CD14-positive monocyte (primary cell): ENCODE data around the gene DCAF8L2. TPM values are rescaled to one million over a fixed set of nuclear protein-coding genes. Genes with fewer than 3 reads are reported as not detected.

Experiments
- DNase-seq, 3 donors: peaks; one replicate each; pipeline ENCODE4 v3.0.0-alpha.2; 2011 to 2022
- H2AFZ ChIP-seq: 2 replicates; pipeline ENCODE4 v1.6.0; 2012; ENCODE audit warnings: mild to moderate bottlenecking, low read depth, low read length, inconsistent platforms; ENCODE audit not compliant: insufficient read depth, poor library complexity, severe bottlenecking
- H3K27ac ChIP-seq, 2 donors: 1 replicate in 1 of 2; 2 replicates in 1 of 2; pipeline ENCODE4 v1.5.1; 2012 to 2013; ENCODE audit warnings: low read length in 2 of 2, control low read depth in 1 of 2, inconsistent platforms in 1 of 2, low read depth in 1 of 2, mild to moderate bottlenecking in 1 of 2
- H3K27me3 ChIP-seq, 2 donors: one replicate each; pipeline versions ENCODE4 v1.6.0 to v1.6.1; 2011 to 2013; ENCODE audit warnings: low read length in 2 of 2; ENCODE audit not compliant: control insufficient read depth in 2 of 2, insufficient read depth in 2 of 2
- H3K36me3 ChIP-seq, 2 donors: replicated peaks in 1 of 2; 1 replicate in 1 of 2; 2 replicates in 1 of 2; pipeline versions ENCODE4 v1.5.1 to v1.6.1; 2012 to 2013; ENCODE audit warnings: low read length in 2 of 2, control low read depth in 1 of 2, inconsistent platforms in 1 of 2, mild to moderate bottlenecking in 1 of 2; ENCODE audit not compliant: insufficient read depth in 2 of 2, control insufficient read depth in 1 of 2
- H3K4me1 ChIP-seq, 2 donors: 1 replicate in 1 of 2; 2 replicates in 1 of 2; pipeline versions ENCODE4 v1.5.1 to v1.6.1; 2012 to 2013; ENCODE audit warnings: low read length in 2 of 2, control low read depth in 1 of 2, inconsistent platforms in 1 of 2, mild to moderate bottlenecking in 1 of 2, moderate library complexity in 1 of 2; ENCODE audit not compliant: insufficient read depth in 2 of 2, control insufficient read depth in 1 of 2
- H3K4me2 ChIP-seq: replicated peaks from 2 replicates; pipeline ENCODE3; 2012; ENCODE audit warnings: low read length, moderate library complexity, mild to moderate bottlenecking; ENCODE audit not compliant: poor library complexity, severe bottlenecking; ENCODE audit errors: extremely low read depth
- H3K4me3 ChIP-seq, 3 experiments: fragments of 200-600 bp in 1 of 3; sonication (generic) in 1 of 3; replicated peaks in 1 of 3; 1 replicate in 2 of 3; 2 replicates in 1 of 3; pipeline ENCODE4 v1.5.1; 2011 to 2013; ENCODE audit warnings: low read length in 3 of 3, mild to moderate bottlenecking in 3 of 3, control low read depth in 2 of 3, low read depth in 2 of 3, inconsistent platforms in 1 of 3, moderate library complexity in 1 of 3
- H3K79me2 ChIP-seq: 2 replicates; pipeline ENCODE4 v1.6.0; 2012; ENCODE audit warnings: mild to moderate bottlenecking, control low read depth, inconsistent platforms, low read length, moderate library complexity; ENCODE audit not compliant: insufficient read depth
- H3K9ac ChIP-seq: 2 replicates; pipeline ENCODE4 v1.6.0; 2017; ENCODE audit warnings: low read length, mild to moderate bottlenecking; ENCODE audit not compliant: insufficient read depth, poor library complexity, severe bottlenecking
- H3K9me3 ChIP-seq, 2 donors: replicated peaks in 1 of 2; 1 replicate in 1 of 2; 2 replicates in 1 of 2; pipeline versions ENCODE4 v1.5.1 to v1.6.1; 2012 to 2013; ENCODE audit warnings: low read length in 2 of 2, control low read depth in 1 of 2; ENCODE audit not compliant: control insufficient read depth in 1 of 2, insufficient read depth in 1 of 2
- H4K20me1 ChIP-seq: 2 replicates; pipeline ENCODE4 v1.6.0; 2012; ENCODE audit warnings: mild to moderate bottlenecking, low read length, control low read depth, moderate library complexity; ENCODE audit not compliant: insufficient read depth
- H3K27ac Mint-ChIP-seq, 7 donors: one replicate each; pipeline ENCODE4 v1.8.0; 2020; ENCODE audit warnings: mild to moderate bottlenecking in 7 of 7, mixed read lengths in 7 of 7, moderate library complexity in 6 of 7, inconsistent platforms in 2 of 7
- H3K27me3 Mint-ChIP-seq, 3 donors: one replicate each; pipeline ENCODE4 v1.8.0; 2021 to 2022; ENCODE audit warnings: low read depth in 3 of 3, mild to moderate bottlenecking in 3 of 3, mixed read lengths in 3 of 3, moderate library complexity in 3 of 3, inconsistent platforms in 1 of 3
- H3K36me3 Mint-ChIP-seq, 2 donors: one replicate each; pipeline ENCODE4 v1.8.0; 2020; ENCODE audit warnings: mixed read lengths in 2 of 2, inconsistent platforms in 1 of 2, mild to moderate bottlenecking in 1 of 2
- H3K4me1 Mint-ChIP-seq: one replicate; pipeline ENCODE4 v1.8.0; 2020; ENCODE audit warnings: mild to moderate bottlenecking, mixed read lengths
- H3K4me3 Mint-ChIP-seq, 2 donors: one replicate each; pipeline ENCODE4 v1.8.0; 2020; ENCODE audit warnings: mild to moderate bottlenecking in 2 of 2, mixed read lengths in 2 of 2, moderate library complexity in 1 of 2
- H3K9me3 Mint-ChIP-seq, 7 donors: one replicate each; pipeline ENCODE4 v1.8.0; 2020 to 2022; ENCODE audit warnings: mixed read lengths in 7 of 7, mild to moderate bottlenecking in 6 of 7, moderate library complexity in 6 of 7, inconsistent platforms in 2 of 7
- CTCF ChIP-seq: fragments of 200-600 bp; IDR thresholded peaks from one replicate; pipeline ENCODE4 v1.8.0; 2022; ENCODE audit warnings: antibody characterized with exemption, mild to moderate bottlenecking
- WGBS: methylation state at CpG from one replicate; pipeline ENCODE4 v1.1.5; 2013; ENCODE audit warnings: missing lambda C conversion rate; ENCODE audit not compliant: insufficient coverage; 5-methylcytosine and 5-hydroxymethylcytosine counted together
- intact Hi-C, 2 donors: fragments of 100-400 bp; cut with micrococcal nuclease; formaldehyde crosslinking; loops; one replicate each; pipeline versions ENCODE4 v1.15.0 to v1.15.1; 2023
- polyA plus RNA-seq, 3 donors: library from polyadenylated mRNA; depleted of rRNA in 1 of 3; unstranded in 2 of 3; stranded (reverse) in 1 of 3; fragments of 300-500 nt in 2 of 3; fragments of >200 nt in 1 of 3; fragmentation: Illumina TruSeq in 2 of 3; gene quantifications; 1 replicate in 2 of 3; 2 replicates in 1 of 3; pipeline ENCODE4 v1.2.3, GENCODE V29; 2012 to 2021

The DCAF8L2 gene
- polyA plus RNA-seq, 3 donors: not detected

DNA sequence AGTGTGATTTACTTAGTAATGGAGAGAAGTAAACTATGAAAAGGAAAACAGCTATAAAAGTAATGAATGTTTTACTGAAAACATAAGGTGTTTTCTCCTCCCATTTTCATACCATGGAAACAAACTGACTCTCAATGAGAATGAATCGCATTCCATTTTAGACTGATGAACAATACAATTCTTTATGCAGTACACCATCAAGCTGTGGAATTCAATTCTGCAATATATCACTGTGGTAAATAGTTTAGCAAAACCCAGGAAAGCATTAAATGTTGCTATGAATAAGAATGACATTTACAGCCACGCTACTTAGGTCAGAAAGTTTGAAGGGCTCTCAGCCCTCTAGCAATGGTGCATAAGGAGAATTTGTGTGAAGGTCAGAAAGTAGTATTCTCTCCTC lies 7.4 kb downstream of the DCAF8L2 start:
- H3K36me3 Mint-ChIP-seq: no peaks in the 10 kb centered on the region
- H3K27ac Mint-ChIP-seq: no peak overlapping the region
- no peak overlapping the region for H3K4me3 Mint-ChIP-seq

DNA sequence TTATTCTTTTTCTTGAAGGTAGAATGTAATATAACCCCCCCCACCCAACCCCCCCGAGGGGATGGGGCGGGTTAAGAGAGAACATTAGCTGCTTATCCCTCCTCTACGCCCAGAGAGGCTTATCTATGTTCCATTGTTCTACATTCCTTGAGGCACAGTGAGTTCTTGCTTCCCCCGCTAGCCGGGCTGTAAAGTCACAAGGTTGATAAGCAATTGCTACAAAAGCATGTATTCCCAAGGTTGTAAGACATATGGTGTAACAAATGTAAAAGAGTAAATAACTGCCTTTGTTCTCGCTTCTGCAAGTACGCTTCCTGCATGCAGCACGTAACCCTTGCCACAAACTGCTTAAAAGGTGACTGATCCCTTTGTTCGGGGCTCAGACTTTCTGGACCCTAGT lies 8.2 kb downstream of the DCAF8L2 start:
- H3K27ac ChIP-seq: no peak overlapping the region
- H4K20me1 ChIP-seq: no peaks in the 10 kb centered on the region
- H3K27me3 Mint-ChIP-seq: peaks cover 0 to 2% (median 0%) of the 10 kb centered on the region in 3 donors
- no peaks in the 10 kb centered on the region for H3K36me3 ChIP-seq
- no peak overlapping the region for H3K4me3 Mint-ChIP-seq
- no peaks in the 10 kb centered on the region for H3K79me2 ChIP-seq
- H3K9me3 ChIP-seq: no peaks in the 10 kb centered on the region
- H3K9me3 Mint-ChIP-seq: peaks cover 0 to 4% (median 0%) of the 10 kb centered on the region in 7 donors
- no peak overlapping the region for H3K4me3 ChIP-seq
- intact Hi-C loops: no loop called here
- no peak for TF ChIP-seq CTCF
- H3K27me3 ChIP-seq: no peaks in the 10 kb centered on the region
- no peak for DNase-seq
- no peak overlapping the region for H3K9ac ChIP-seq
- H3K4me1 ChIP-seq: no peaks in the 10 kb centered on the region
- H3K4me2 ChIP-seq: no peak overlapping the region
- WGBS: 90% methylated on average over 3 of the region's 9 CpGs
- H3K4me1 Mint-ChIP-seq: no peaks in the 10 kb centered on the region
- no peak overlapping the region for H2AFZ ChIP-seq
- H3K27ac Mint-ChIP-seq: no peak overlapping the region
- no peaks in the 10 kb centered on the region for H3K36me3 Mint-ChIP-seq

More for the DNA sequence above, 7.4 kb downstream of the DCAF8L2 start:
- no peak for TF ChIP-seq CTCF
- intact Hi-C loops: no loop called here
- H3K9me3 Mint-ChIP-seq: peaks cover 0 to 9% (median 0%) of the 10 kb centered on the region in 7 donors
- no peaks in the 10 kb centered on the region for H3K4me1 ChIP-seq
- no peaks in the 10 kb centered on the region for H3K9me3 ChIP-seq
- no peaks in the 10 kb centered on the region for H3K4me1 Mint-ChIP-seq
- no CpG with 5 or more reads among the region's 2 CpGs for WGBS
- H3K27me3 Mint-ChIP-seq: peaks cover 0 to 2% (median 0%) of the 10 kb centered on the region in 3 donors
- no peak overlapping the region for H3K4me2 ChIP-seq
- DNase-seq: no peak
- no peak overlapping the region for H3K9ac ChIP-seq
- H2AFZ ChIP-seq: no peak overlapping the region
- H3K4me3 ChIP-seq: no peak overlapping the region
- H3K27me3 ChIP-seq: no peaks in the 10 kb centered on the region
- no peaks in the 10 kb centered on the region for H4K20me1 ChIP-seq
- H3K79me2 ChIP-seq: no peaks in the 10 kb centered on the region
- H3K36me3 ChIP-seq: no peaks in the 10 kb centered on the region
- H3K27ac ChIP-seq: no peak overlapping the region
